Measurements from ENCODE around the gene CSTPP1. TPM values are rescaled to one million over a fixed set of nuclear protein-coding genes. Genes with fewer than 3 reads are reported as not detected.

The CSTPP1 gene
- total and polyA plus RNA-seq, 2 donors (not counting 1 experiment from before 2014, with no cell fraction given): 11.5 to 29.0 TPM

- H3K27ac ChIP-seq (ENCODE audit: low read length in 2 of 2): no peak overlapping the region
- no peak overlapping the region for H3K4me2 ChIP-seq (replicated peaks; ENCODE audit: low read depth, low read length, poor library complexity, severe bottlenecking)
- H3K9me3 ChIP-seq (ENCODE audit: control extremely low read depth in 1 of 3, control insufficient read depth in 2 of 3, insufficient read depth in 1 of 3, low read length in 2 of 3): peaks cover 0 to 8% (median 0%) of the 10 kb centered on the region in 3 donors
- WGBS (ENCODE audit: insufficient coverage): 95% methylated on average over 5 of the region's 6 CpGs
- CTCF ChIA-PET: interaction anchor here (1.0 to 2.2 kb wide), 4 partner anchors 10 to 273 kb away, joined by 3 to 7 read pairs (median 4); no protein-coding TSS in a partner anchor
- Mint-ChIP-seq H3K4me1 (peaks cover 16% of the 10 kb centered on the region), H3K27ac (no peak overlapping the region), H3K4me3 (no peak overlapping the region), H3K9me3 (ENCODE audit: insufficient read depth) (no peaks in the 10 kb centered on the region), H3K27me3 (peaks cover 10% of the 10 kb centered on the region)
- no peak overlapping the region for H2AFZ ChIP-seq (ENCODE audit: insufficient read depth, low read depth, low read length, poor library complexity, severe bottlenecking)
- H4K20me1 ChIP-seq (ENCODE audit: control insufficient read depth, insufficient read depth, low read length, poor library complexity, severe bottlenecking): no peaks in the 10 kb centered on the region
- no peak overlapping the region for H3K4me3 ChIP-seq (ENCODE audit: control extremely low read depth in 1 of 5, extremely low read depth in 1 of 5, insufficient read depth in 1 of 5, low read depth in 2 of 5, low read length in 4 of 5)
- H3K36me3 ChIP-seq (replicated peaks in 1 of 2; ENCODE audit: control extremely low read depth in 1 of 2, control insufficient read depth in 1 of 2, extremely low read depth in 1 of 2, insufficient read depth in 2 of 2, low read length in 1 of 2): no peaks in the 10 kb centered on the region
- peaks cover 9% of the 10 kb centered on the region for H3K79me2 ChIP-seq (ENCODE audit: control insufficient read depth, insufficient read depth, low read length)
- POLR2A ChIA-PET: interaction anchor here (0.6 kb wide), 1 partner anchor 12 kb away, joined by 3 read pairs; no protein-coding TSS in a partner anchor
- H3K9ac ChIP-seq (ENCODE audit: low read length): no peak overlapping the region
- DNase-seq: no peak
- peaks cover 18 to 22% of the 10 kb centered on the region in 2 donors for H3K4me1 ChIP-seq (ENCODE audit: control insufficient read depth in 2 of 2, insufficient read depth in 2 of 2, low read length in 2 of 2)
- no peak for TF ChIP-seq EZH2 (IDR thresholded peaks at IDR 0.05; ENCODE audit: borderline replicate concordance, insufficient read depth, low read depth, low read length, poor library complexity, severe bottlenecking)
- peaks cover 0 to 27% (median 7%) of the 10 kb centered on the region in 4 experiments for H3K27me3 ChIP-seq (replicated peaks in 1 of 4; ENCODE audit: control extremely low read depth in 1 of 4, control insufficient read depth in 3 of 4, insufficient read depth in 4 of 4, low read length in 3 of 4)
- intact Hi-C loops (cut with micrococcal nuclease): no loop called here
- no peak for ATAC-seq (ENCODE audit: low read depth)
These were observed 244.7 kb downstream of the CSTPP1 start for GRCh38 chr11:47181271-47181670.

- DNase-seq (no peak), ATAC-seq (ENCODE audit: low read depth) (no peak)
- Histone ChIP-seq H3K4me2 (replicated peaks; ENCODE audit: low read depth, low read length, poor library complexity, severe bottlenecking) (no peak overlapping the region), H4K20me1 (ENCODE audit: control insufficient read depth, insufficient read depth, low read length, poor library complexity, severe bottlenecking) (no peaks in the 10 kb centered on the region), H3K79me2 (ENCODE audit: control insufficient read depth, insufficient read depth, low read length) (peaks cover 5% of the 10 kb centered on the region), H3K36me3 (replicated peaks in 1 of 2; ENCODE audit: control extremely low read depth in 1 of 2, control insufficient read depth in 1 of 2, extremely low read depth in 1 of 2, insufficient read depth in 2 of 2, low read length in 1 of 2) (no peaks in the 10 kb centered on the region), H3K9me3 (ENCODE audit: control extremely low read depth in 1 of 3, control insufficient read depth in 2 of 3, insufficient read depth in 1 of 3, low read length in 2 of 3) (peaks cover 0 to 13% (median 0%) of the 10 kb centered on the region in 3 donors), H3K4me3 (ENCODE audit: control extremely low read depth in 1 of 5, extremely low read depth in 1 of 5, insufficient read depth in 1 of 5, low read depth in 2 of 5, low read length in 4 of 5) (no peak overlapping the region), H3K27ac (ENCODE audit: low read length in 2 of 2) (no peak overlapping the region), H3K9ac (ENCODE audit: low read length) (no peak overlapping the region), H2AFZ (ENCODE audit: insufficient read depth, low read depth, low read length, poor library complexity, severe bottlenecking) (no peak overlapping the region), H3K27me3 (replicated peaks in 1 of 4; ENCODE audit: control extremely low read depth in 1 of 4, control insufficient read depth in 3 of 4, insufficient read depth in 4 of 4, low read length in 3 of 4) (peaks cover 0 to 36% (median 12%) of the 10 kb centered on the region in 4 experiments), H3K4me1 (ENCODE audit: control insufficient read depth in 2 of 2, insufficient read depth in 2 of 2, low read length in 2 of 2) (peaks cover 27 to 30% of the 10 kb centered on the region in 2 donors)
- Mint-ChIP-seq H3K27me3 (peaks cover 10% of the 10 kb centered on the region), H3K27ac (no peak overlapping the region), H3K4me1 (peaks cover 20% of the 10 kb centered on the region), H3K4me3 (no peak overlapping the region), H3K9me3 (ENCODE audit: insufficient read depth) (no peaks in the 10 kb centered on the region)
- ChIA-PET CTCF (interaction anchor here (1.7 kb wide), 1 partner anchor 77 kb away, joined by 5 read pairs; no protein-coding TSS in a partner anchor), POLR2A (no interaction called here)
- TF ChIP-seq EZH2 (IDR thresholded peaks at IDR 0.05; ENCODE audit: borderline replicate concordance, insufficient read depth, low read depth, low read length, poor library complexity, severe bottlenecking) (no peak), CTCF (IDR thresholded peaks at IDR 0.05) (no peak)
- 98% methylated on average over 13 of the region's 17 CpGs for WGBS (ENCODE audit: insufficient coverage)
- intact Hi-C loops (cut with micrococcal nuclease): no loop called here
These were observed 245.8 kb downstream of the CSTPP1 start for GRCh38 chr11:47182380-47182779.
